ENCODE results near the gene METTL8. TPM values are rescaled to one million over a fixed set of nuclear protein-coding genes. Genes with fewer than 3 reads are reported as not detected.

METTL8 gene
- total and polyA plus RNA-seq, 2 experiments from 2014 or later = 60.9 to 64.3 TPM

GRCh38 chr2:171319164-171319810 is 114.5 kb downstream of the METTL8 start:
- peaks cover 56% of the 10 kb centered on the region for H3K4me1 ChIP-seq (ENCODE audit: insufficient read depth)
- Mint-ChIP-seq H3K27me3 (ENCODE audit: insufficient read depth, low read depth, poor library complexity) (peaks cover 21% of the 10 kb centered on the region), H3K4me3 (peak overlapping the region; percentile 43), H3K4me1 (peaks cover 79% of the 10 kb centered on the region), H3K36me3 (ENCODE audit: low read depth) (peaks cover 34% of the 10 kb centered on the region), H3K9me3 (peaks cover 9% of the 10 kb centered on the region; the same call in 2 of the 3 replicates), H3K27ac (peak overlapping the region; percentile 99)
- H3K79me2 ChIP-seq (replicated peaks; ENCODE audit: insufficient read depth) = no peaks in the 10 kb centered on the region
- peak overlapping the region; percentile 58 for H3K4me2 ChIP-seq
- DNase-seq (ENCODE audit: low spot score) = peak; percentile 84
- ATAC-seq = peak; percentile 40
- H3K27ac ChIP-seq (ENCODE audit: low read depth) = peak overlapping the region; percentile 96
- TF ChIP-seq ETS1 (IDR thresholded peaks at IDR 0.05) (peak; percentile 47; the same call in 1 of the 2 replicates), ZNF331 (CRISPR knock-in tag; IDR thresholded peaks at IDR 0.05; ENCODE audit: low read depth) (no peak), NANOG (IDR thresholded peaks at IDR 0.05; ENCODE audit: borderline replicate concordance) (peak; percentile 98), CREB1 (CRISPR knock-in tag; IDR thresholded peaks at IDR 0.05; ENCODE audit: low read depth) (0 out of 2 replicates have a peak, but pooled peaks have one; percentile 4)
- no peaks in the 10 kb centered on the region for H4K20me1 ChIP-seq (replicated peaks; ENCODE audit: insufficient read depth)
- H3K36me3 ChIP-seq (ENCODE audit: insufficient read depth) = no peaks in the 10 kb centered on the region
- H3K9me2 ChIP-seq (ENCODE audit: insufficient read depth) = no peaks in the 10 kb centered on the region
- no peaks in the 10 kb centered on the region for H3K27me3 ChIP-seq (ENCODE audit: insufficient read depth)
- no peak overlapping the region for H2AFZ ChIP-seq
- peaks cover 16% of the 10 kb centered on the region for H3F3A ChIP-seq (replicated peaks; ENCODE audit: low read depth)
- H3K4me3 ChIP-seq = peak overlapping the region; percentile 20; the same call in 1 of the 2 replicates

- no peaks in the 10 kb centered on the region for H3K9me2 ChIP-seq (ENCODE audit: insufficient read depth)
- Mint-ChIP-seq H3K36me3 (ENCODE audit: low read depth) (peaks cover 34% of the 10 kb centered on the region), H3K4me3 (peak overlapping the region; percentile 43), H3K4me1 (peaks cover 76% of the 10 kb centered on the region), H3K27ac (peak overlapping the region; percentile 99), H3K27me3 (ENCODE audit: insufficient read depth, low read depth, poor library complexity) (peaks cover 21% of the 10 kb centered on the region), H3K9me3 (peaks cover 17% of the 10 kb centered on the region)
- H3K4me2 ChIP-seq = peak overlapping the region; percentile 48
- H3K27ac ChIP-seq (ENCODE audit: low read depth) = peak overlapping the region; percentile 96
- peaks cover 48% of the 10 kb centered on the region for H3K4me1 ChIP-seq (ENCODE audit: insufficient read depth)
- H3F3A ChIP-seq (replicated peaks; ENCODE audit: low read depth) = peaks cover 16% of the 10 kb centered on the region
- H3K27me3 ChIP-seq (ENCODE audit: insufficient read depth) = no peaks in the 10 kb centered on the region
- H4K20me1 ChIP-seq (replicated peaks; ENCODE audit: insufficient read depth) = no peaks in the 10 kb centered on the region
- DNase-seq (ENCODE audit: low spot score) = peak; percentile 84
- ATAC-seq = peak; percentile 62
- no peak overlapping the region for H2AFZ ChIP-seq
- H3K79me2 ChIP-seq (replicated peaks; ENCODE audit: insufficient read depth) = no peaks in the 10 kb centered on the region
- no peaks in the 10 kb centered on the region for H3K36me3 ChIP-seq (ENCODE audit: insufficient read depth)
- peak overlapping the region; percentile 20 for H3K4me3 ChIP-seq
- TF ChIP-seq ZNF114 (CRISPR knock-in tag; IDR thresholded peaks at IDR 0.05) = no peak
- TF ChIP-seq POLR2AphosphoS5 (IDR thresholded peaks at IDR 0.05; ENCODE audit: low read depth) = no peak
- no peak for TF ChIP-seq NANOG (IDR thresholded peaks at IDR 0.05; ENCODE audit: borderline replicate concordance)
- no peak for TF ChIP-seq JUNB (IDR thresholded peaks at IDR 0.05; ENCODE audit: unreplicated experiment)
- TF ChIP-seq ETS1 (IDR thresholded peaks at IDR 0.05) = no peak
- no peak for TF ChIP-seq CTCF (conservative IDR thresholded peaks at IDR 0.05; ENCODE audit: low read depth in 2 of 2)
- TF ChIP-seq ZNF462 (CRISPR knock-in tag; IDR thresholded peaks at IDR 0.05) = no peak
Observed at GRCh38 chr2:171318463-171318934, 115.3 kb downstream of the METTL8 start.
